NCI-H2196 (cell line): ENCODE results near the gene ISG15.
"Not testable (repeated sequence)": the region's sequence is repeated elsewhere in the genome, so short reads cannot be mapped to it uniquely, and the experiment has no call there.

Source experiments
- DNase-seq: peaks from one replicate; lab custom pipeline; 2025; ENCODE audit not compliant: unreplicated experiment; lab: John Stamatoyannopoulos, UW

The ISG15 gene

DNA sequence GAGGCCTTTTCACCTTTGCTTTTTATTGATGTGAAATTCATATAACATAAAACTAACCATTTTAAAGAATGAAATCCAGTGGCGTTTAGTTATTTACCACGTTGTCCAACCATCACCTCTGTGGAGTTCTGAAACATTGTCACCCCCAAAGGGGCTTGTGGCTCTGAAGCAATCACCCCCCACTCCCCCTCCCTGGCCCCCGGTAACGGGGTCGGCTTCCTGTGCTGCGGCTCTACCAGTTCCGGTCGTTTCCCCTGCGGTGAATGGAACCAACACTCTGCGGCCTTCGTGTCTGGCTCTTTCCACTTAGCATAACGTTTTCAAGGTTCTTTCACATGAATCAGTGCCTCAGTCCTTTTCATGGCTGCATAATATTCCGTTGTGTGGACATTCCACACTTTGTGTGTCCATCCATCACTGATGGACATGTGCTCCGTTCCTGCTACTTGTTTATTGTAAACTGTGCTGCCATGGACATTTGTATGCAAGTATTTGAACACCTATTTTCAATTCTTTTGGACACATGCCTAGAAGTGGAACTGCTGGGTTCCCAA lies 1.8 kb upstream of the ISG15 start:
- DNase-seq = no peak

DNA sequence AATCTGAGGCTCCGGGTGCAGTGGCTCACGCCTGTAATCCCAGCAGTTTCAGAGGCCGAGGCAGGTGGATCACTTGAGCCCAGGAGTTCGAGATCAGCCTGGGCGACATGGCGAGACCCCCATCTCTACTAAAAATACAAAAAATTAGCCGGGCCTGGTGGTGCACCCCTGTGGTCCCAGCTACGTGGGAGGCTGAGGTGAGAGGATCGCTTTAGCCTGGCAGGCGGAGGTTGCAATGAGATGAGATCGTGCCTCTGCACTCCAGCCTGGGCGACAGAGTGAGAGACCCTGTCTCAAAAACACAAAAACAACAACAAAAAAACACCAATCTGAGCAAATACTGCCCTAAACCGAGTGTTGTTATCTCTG lies 577 bp upstream of the ISG15 start:
- DNase-seq = not testable (repeated sequence)

DNA sequence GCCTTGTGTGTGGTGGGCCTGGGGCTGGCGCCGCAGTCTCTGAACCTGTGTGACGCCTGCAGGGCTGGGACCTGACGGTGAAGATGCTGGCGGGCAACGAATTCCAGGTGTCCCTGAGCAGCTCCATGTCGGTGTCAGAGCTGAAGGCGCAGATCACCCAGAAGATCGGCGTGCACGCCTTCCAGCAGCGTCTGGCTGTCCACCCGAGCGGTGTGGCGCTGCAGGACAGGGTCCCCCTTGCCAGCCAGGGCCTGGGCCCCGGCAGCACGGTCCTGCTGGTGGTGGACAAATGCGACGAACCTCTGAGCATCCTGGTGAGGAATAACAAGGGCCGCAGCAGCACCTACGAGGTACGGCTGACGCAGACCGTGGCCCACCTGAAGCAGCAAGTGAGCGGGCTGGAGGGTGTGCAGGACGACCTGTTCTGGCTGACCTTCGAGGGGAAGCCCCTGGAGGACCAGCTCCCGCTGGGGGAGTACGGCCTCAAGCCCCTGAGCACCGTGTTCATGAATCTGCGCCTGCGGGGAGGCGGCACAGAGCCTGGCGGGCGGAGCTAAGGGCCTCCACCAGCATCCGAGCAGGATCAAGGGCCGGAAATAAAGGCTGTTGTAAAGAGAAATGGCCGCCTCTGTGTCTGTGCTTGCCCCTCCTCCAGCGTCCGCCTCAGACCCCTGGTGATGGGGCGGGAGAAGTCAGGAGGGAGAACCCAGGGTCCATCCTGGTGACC lies 788 bp downstream of the ISG15 start:
- peak; percentile 81 for DNase-seq

DNA sequence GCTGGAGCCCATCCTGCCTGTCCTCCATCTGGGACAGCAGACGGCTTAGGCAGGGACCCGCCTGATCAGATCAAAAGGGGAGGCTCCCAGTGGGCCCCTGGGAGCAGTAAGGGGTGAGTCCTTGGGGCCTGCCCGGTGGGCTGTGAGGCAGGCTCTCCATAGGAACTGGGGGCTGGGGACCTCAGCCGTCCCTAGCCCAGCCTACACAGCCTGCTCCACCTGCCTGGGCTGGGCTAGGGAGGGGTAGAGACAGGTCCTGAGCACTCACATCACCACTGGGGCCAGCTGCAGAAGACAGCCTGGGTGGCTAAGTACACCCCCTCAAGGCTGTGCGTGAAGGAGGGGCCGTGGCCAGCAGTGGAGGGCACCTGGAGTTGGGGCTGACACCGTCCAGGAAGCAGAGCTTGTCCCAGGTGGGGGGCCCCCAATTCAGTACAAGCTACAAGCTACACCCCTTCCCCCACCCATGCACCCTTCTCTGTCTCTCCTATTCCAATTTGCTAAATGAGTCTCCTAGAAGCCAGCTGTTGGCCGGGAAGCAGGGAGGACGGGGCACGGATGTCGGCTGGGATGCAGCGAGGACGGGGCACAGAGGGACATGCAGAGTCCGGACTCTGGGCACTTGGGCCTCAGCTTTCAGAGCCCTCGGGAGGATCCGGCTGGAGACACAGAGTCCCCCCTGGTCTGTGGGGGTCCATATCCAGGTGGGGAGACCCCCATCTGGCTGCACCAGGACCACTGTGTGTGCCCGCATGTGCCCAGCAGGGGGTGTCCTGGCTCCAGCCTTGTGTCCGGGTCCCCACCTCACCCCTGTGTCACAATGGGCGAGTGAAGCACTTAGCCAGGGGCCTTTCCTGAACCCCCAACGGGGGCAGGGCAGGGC lies 1.7 kb downstream of the ISG15 start:
- DNase-seq = peak; percentile 41

DNA sequence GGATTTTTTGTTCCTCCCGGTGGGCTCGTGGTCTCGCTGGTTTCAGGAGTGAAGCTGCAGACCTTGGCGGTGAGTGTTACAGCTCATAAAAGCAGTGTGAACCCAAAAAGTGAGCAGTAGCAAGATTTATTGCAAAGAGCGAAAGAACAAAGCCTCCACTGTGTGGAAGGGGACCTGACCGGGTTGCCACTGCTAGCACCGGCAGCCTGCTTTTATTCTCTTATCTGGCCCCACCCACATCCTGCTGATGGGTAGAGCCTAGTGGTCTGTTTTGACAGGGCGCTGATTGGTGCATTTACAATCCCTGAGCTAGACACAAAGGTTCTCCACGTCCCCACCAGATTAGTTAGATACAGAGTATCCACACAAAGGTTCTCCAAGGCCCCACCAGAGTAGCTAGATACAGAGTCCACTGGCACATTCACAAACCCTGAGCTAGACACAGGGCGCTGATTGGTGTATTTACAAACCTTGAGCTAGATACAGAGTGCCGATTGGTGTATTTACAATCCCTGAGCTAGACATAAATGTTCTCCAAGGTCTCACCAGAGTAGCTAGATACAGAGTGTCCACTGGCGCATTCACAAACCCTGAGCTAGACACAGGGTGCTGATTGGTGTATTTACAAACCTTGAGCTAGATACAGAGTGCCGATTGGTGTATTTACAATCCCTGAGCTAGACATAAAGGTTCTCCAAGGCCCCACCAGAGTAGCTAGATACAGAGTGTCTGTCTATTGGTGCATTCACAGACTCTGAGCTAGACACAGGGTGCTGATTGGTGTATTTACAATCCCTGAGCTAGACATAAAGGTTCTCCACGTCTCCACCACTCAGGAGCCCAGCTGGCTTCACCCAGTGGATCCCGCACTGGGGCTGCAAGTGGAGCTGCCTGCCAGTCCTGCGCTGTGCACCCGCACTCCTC lies 4.4 kb downstream of the ISG15 start:
- not testable (repeated sequence) for DNase-seq

DNA sequence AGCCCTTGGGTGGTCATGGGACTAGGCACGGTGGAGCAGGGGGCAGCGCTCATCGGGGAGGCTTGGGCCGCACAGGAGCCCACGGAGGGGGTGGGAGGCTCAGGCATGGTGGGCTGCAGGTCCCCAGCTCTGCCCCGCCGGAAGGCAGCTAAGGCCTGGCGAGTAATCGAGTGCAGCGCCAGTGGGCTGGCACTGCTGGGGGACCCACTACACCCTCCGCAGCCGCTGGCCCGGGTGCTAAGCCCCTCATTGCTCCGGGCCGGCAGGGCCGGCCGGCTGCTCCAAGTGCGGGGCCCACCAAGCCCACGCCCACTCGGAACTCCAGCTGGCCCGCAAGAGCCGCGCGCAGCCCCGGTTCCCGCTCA lies 5.0 kb downstream of the ISG15 start:
- DNase-seq = not testable (repeated sequence)

DNA sequence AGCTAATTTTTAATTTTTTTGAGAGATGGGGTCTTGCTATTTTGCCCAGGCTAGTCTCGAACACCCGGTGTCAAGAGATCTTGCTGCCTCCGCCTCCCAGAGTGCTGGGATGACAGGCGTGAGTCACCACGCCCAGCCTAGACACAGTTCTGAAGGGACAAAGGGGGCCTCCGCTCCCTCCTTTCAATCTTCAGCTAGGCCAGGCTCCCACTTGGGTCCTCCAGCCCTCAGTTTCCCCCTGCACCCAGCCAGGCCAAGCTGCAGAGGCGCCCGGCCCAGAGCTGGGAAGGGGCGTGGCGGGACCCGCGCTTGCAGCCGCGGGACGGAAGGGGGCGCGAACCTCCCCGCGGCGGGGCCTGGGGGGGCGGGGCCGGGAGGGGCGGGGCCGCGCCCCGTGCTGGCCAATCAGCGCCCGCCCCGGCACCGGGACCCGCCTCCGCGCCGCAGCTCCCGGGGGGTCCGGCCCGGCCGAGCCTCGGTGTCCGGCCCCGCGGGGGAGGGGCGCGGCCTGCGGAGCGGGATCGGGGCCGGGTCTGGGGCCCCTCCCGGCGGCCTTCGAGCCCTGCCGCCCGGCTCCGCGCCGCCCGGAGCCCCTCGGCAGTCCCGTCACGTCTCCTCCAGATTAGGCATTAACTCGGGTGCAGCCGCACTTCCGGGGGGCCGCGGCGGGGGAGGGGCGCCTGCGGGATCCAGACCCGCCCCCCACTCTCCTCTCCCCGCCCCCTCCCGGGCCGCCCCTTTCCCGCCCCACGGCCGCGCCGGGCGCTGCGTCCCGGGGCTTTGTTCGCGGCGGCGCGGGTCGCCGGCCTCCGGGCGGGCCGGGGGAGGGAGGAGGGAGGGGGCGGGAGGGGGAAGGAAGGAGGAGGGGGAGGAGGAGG lies 6.1 kb downstream of the ISG15 start:
- DNase-seq = peak; percentile 93

DNA sequence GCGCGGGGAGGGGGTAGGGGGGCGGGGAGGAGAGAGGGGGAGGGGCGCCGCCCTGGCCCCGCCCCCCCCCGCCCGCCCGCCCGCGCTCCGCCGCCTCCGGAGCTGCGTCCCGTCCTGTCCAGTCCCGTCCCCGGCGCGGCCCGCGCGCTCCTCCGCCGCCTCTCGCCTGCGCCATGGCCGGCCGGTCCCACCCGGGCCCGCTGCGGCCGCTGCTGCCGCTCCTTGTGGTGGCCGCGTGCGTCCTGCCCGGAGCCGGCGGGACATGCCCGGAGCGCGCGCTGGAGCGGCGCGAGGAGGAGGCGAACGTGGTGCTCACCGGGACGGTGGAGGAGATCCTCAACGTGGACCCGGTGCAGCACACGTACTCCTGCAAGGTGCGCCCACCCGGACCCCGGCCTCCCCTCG lies 6.7 kb downstream of the ISG15 start, which contains the start of gene AGRN:
Gene AGRN (plus strand): TSS at position 121 of the 405 bp plus-strand sequence. CDS start 53 bp downstream, at position 174.
- DNase-seq = no peak

DNA sequence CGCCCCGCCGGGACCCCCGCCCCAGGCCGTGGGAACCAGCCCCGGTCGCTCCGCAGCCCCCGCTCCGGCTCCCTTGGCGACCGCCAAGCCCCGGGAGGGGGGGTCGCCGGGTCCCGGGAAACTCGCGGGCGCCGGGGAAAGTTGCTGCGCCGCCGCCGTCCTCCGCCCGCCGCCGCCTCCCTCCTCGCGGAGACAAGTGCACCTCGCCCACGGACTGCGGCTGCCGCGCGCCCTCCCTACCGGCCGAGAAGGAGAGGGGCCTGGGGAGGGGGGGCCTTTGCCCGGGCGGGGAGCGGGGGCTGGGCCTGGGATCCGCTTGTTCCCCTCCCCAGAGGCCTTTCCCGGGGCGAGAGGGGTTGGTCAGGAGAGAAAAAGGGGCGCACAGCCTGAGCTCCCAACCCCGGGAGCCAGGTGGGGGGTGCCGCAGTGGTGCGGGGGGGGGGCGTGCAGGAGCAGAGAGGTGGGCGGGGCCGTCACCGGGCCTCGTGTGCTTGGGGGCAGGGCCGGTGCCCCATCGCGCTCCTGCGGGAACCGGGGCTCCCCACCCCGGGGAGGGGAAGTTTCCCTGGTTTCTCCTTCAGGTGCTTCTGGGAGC lies 7.2 kb downstream of the ISG15 start:
- no peak for DNase-seq

DNA sequence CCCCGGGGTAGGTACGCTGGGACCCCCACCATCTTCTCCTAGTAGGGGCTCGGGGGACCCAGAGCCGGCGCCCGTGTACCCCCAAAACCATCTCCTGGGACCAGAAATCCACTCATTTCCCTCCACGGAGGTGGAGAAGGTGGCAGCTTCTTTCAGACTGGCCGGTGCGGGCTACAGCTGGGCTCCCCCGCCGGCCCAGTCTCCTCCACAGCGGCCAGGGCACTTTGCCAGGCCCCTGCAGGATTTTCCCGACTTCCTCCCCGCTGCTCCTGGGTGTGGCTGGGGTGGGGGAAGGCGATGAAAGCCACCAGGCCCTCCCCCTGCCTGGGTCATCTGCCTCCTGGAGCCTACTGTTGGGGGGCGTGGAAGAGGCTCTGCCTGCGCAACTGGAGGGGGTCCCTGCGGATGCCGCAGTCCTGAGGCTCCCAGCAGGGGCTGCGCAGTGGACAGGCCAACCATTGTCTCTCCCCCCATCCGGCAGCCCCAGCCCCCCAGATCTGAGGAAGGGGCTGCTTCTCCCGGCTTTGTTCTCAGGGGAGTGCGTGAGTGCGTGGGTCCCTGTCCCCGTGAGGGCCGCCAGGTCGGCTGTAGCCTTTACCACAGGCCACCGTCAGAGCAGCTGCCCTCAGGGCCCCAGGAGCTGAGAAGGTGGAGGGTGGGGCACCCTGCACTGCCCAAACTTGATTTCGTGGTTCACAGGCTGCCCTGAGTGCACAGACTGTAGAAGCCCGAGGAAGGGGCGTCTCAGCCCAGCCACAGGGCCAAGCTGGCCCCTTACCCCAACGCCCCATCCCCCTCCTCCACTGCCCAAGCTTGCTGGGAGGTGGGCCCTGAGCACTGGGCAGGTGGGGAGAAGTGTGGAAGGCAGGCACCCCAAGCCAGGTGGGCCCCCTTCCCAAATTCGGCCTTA lies 8.0 kb downstream of the ISG15 start:
- peak; percentile 77 for DNase-seq

DNA sequence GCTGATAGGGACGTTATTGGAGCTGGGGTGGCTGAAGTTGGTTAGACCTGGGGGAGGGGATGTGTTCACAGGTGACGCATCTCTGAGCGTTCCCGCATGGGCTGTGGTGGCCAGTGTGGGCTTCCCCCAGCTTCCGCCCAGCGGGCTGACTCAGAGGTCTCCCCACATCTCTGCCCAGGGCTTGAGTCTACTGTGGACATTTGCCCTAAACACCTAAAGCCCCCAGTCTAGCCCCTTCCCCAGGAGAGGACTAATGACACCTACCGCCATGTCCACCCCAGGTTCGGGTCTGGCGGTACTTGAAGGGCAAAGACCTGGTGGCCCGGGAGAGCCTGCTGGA lies 8.6 kb downstream of the ISG15 start:
- no peak for DNase-seq

DNA sequence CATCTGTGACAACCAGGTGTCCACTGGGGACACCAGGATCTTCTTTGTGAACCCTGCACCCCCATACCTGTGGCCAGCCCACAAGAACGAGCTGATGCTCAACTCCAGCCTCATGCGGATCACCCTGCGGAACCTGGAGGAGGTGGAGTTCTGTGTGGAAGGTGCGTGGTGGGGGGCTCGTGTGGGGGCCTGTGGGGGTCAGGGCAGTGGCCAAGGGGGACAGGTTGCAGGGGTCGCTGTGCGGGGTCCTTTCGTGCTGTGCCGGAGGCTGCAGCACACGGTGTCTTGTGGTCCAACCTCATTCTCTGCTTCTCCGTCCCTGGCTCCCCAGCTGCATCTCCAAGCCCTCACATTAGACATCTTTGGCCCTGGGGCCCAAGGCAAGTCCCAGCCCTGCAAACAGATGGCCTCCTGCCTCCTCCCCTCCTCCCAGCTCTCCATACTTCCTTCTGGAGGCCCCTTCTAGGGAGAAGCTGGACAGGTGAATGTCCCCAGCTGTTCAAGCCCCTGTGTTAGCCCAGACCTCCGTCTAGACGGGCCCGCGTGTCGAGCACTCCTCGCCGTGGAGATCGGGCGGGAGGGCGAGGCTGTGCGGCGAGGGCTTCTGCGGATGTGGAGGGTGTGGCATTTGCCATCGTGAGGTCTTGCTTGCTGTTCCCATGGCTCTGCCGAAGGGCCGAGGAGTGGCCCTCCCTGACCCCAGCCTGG lies 9.2 kb downstream of the ISG15 start:
- DNase-seq = no peak

DNA sequence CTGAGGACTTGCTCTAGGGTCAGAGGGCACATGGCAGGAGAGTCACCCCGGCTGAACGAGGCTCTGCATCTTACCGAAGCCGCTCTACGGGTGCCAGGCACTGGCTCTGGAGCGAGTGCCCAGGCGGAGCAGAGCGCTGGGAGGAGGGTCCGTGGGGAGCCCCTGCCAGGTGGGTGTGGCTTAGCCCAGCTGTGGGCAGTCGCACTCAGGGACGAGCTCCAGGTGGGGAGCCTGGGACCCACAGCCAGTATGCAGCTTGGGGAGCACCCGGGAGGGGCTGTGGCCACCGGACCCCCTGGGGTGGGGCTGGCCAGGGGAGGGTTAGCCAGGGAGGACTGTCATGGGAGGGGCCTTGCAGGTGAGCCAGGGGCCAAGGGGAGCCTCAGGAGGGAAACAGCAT lies 10.4 kb downstream of the ISG15 start:
- DNase-seq = no peak

DNA sequence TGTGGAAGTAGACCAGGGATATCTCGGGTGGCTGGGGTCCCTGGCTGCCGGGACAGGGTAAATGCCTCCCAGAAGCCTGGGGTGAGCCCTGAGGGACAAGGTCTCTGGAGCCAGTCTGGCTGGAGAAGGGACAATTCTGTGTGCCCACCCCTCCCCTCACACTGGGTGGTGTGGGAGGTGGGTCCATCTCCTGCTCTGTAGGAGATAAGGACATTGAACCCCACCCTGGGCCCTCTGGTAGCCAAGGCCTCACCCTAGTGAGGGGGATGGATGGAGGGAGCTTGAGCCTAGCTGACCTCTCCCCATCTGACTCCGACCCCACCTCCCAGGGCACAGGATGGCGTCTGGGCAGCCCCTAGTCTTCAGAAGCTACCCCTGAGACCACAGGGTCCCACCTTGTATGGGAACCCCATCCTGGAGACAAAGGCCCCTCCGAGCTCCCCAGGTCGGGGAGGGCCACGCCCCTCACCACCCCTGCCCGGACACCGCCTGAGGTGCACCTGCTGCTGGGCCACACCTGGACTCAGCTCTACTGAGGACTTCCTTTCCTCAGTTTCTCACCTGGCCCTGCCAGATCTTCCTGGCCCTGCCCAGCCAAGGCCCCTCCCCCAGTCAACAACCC lies 11.0 kb downstream of the ISG15 start:
- DNase-seq = no peak

DNA sequence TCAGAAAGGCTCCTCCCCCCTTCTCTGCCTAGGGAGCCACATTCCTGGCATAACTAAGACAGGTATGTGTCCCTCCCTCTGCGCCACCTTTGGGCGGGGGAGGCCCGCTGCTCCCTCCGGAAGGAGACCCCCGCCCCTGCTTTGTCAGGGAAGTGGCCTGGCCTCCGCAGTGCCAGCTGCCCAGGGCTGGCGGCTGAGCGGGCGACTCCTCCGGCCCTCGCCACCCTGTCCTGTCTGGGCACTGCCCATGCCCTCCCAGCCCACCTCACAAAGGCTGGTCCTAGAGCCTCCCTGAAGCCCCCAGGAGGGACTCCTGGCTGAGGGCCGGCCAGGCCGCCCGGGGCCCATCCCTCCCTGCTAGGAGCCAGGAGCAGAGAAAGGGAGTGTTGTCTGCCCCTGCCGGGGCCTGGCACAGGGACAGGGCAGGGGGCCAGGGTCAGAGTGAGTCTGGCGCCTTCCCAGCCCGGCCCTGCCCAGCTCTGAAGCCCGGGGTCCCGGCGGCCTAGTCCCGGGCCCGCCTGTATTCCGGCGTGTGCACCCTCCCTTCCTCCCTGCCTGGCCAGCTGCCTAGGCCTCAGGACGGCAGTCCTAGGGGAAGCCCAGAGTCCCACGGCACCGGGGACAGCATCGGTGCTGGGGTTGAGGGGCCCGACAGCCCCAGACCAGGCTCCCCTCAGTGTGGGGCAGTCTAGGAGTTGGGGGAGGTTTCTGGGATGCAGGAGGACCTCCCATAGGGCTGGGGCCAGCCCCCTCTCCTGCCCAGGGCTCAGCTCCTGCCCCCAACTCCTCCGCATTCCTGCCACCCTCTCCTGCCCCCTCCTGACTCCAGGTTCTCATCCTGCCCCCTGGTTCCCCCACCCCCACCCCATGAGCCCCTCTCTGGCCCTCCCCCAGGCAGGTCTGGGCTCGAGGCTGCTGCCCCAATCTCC lies 11.7 kb downstream of the ISG15 start:
- no peak for DNase-seq

DNA sequence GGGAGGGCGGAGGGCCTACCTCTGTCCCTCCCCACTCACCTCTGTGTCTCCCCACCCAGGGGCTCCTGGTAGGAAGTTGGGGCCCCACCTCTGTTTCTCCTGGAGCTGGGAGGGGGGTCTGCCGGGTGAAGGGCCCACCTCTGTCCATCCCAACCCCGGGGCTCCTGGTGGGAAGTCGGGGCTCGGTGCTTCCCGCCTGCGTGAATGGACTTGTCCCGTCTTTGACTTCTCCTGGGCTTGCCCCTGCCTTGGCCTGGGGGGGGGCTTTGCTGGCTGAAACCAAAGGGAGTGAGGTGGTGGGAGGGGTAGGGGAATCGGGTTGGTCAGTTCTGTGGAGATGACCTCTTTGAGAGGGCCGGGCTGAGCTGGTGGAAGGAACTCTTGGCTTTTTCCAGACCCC lies 12.4 kb downstream of the ISG15 start:
- no peak for DNase-seq
